Caco-2 (cell line): ENCODE measurements around the gene PNMA1. TPM values are rescaled to one million over a fixed set of nuclear protein-coding genes. Genes with fewer than 3 reads are reported as not detected.

Source experiments
- BruUV-seq: library from RNA; stranded (reverse); fragments of 400-500 nt; replicated peaks from 2 replicates; lab custom pipeline; 2021; lab: Mats Ljungman, UMichigan
- CTCF ChIA-PET: fragments of 300-600 bp; sonication (Branson Sonifier 250); formaldehyde crosslinking; loops from one replicate; lab custom pipeline; 2022; ENCODE audit warnings: antibody characterized with exemption; lab: Charles Lee
- POLR2A ChIA-PET: fragments of 300-600 bp; sonication (Branson Sonifier 250); formaldehyde crosslinking; loops from one replicate; lab custom pipeline; 2022; ENCODE audit warnings: antibody characterized with exemption; lab: Charles Lee
- DNase-seq, 2 experiments: peaks; one replicate each; pipeline versions ENCODE4 v3.0.0 to v3.0.0-alpha.2; 2020 to 2022
- H3K27me3 ChIP-seq: replicated peaks from 2 replicates; pipeline ENCODE4 v1.6.0; 2011; ENCODE audit warnings: low read length; ENCODE audit not compliant: control insufficient read depth, insufficient read depth
- H3K36me3 ChIP-seq: 2 replicates; pipeline ENCODE4 v1.5.1; 2011; ENCODE audit warnings: low read length; ENCODE audit not compliant: control insufficient read depth, insufficient read depth
- H3K4me1 ChIP-seq: fragments of 250-450 bp; sonication (Bioruptor Pico); 2 replicates; pipeline ENCODE4 v1.5.1; 2020; ENCODE audit warnings: mild to moderate bottlenecking
- H3K4me3 ChIP-seq: 2 replicates; pipeline ENCODE4 v1.5.1; 2011; ENCODE audit warnings: low read depth, mild to moderate bottlenecking, control low read depth, low read length
- H3K9me3 ChIP-seq: fragments of 250-450 bp; sonication (Bioruptor Pico); 2 replicates; pipeline ENCODE4 v1.5.1; 2020; ENCODE audit warnings: mild to moderate bottlenecking, moderate library complexity
- H3K27ac Mint-ChIP-seq: one replicate; pipeline ENCODE4 v1.8.0; 2022; ENCODE audit warnings: mixed read lengths; ENCODE audit not compliant: unreplicated experiment
- H3K27me3 Mint-ChIP-seq: one replicate; pipeline ENCODE4 v1.8.0; 2022; ENCODE audit warnings: mixed read lengths; ENCODE audit not compliant: insufficient read depth, unreplicated experiment
- H3K36me3 Mint-ChIP-seq: one replicate; pipeline ENCODE4 v1.8.0; 2022; ENCODE audit warnings: mild to moderate bottlenecking, mixed read lengths; ENCODE audit not compliant: insufficient read depth, unreplicated experiment
- H3K4me1 Mint-ChIP-seq: one replicate; pipeline ENCODE4 v1.8.0; 2022; ENCODE audit warnings: low read depth, mixed read lengths; ENCODE audit not compliant: unreplicated experiment
- H3K4me3 Mint-ChIP-seq: one replicate; pipeline ENCODE4 v1.8.0; 2022; ENCODE audit warnings: mild to moderate bottlenecking, moderate library complexity, mixed read lengths; ENCODE audit not compliant: unreplicated experiment
- H3K9me3 Mint-ChIP-seq: one replicate; pipeline ENCODE4 v1.8.0; 2022; ENCODE audit warnings: mixed read lengths; ENCODE audit not compliant: unreplicated experiment
- CTCF ChIP-seq, 2 experiments: fragments of 200-600 bp in 1 of 2; IDR thresholded peaks; 1 replicate in 1 of 2; 2 replicates in 1 of 2; pipeline versions ENCODE4 v1.5.1 to v1.8.0; 2011 to 2022; ENCODE audit warnings: antibody characterized with exemption in 1 of 2, control low read depth in 1 of 2, inconsistent platforms in 1 of 2, low read depth in 1 of 2, low read length in 1 of 2, mild to moderate bottlenecking in 1 of 2, moderate library complexity in 1 of 2; ENCODE audit not compliant: insufficient read depth in 1 of 2, severe bottlenecking in 1 of 2, unreplicated experiment in 1 of 2
- intact Hi-C: fragments of 100-400 bp; cut with micrococcal nuclease; formaldehyde crosslinking; loops from one replicate; pipeline ENCODE4 v1.10.0; 2022; ENCODE audit not compliant: unreplicated experiment
- total RNA-seq: library from RNA; stranded (reverse); gene quantifications from 2 replicates; pipeline ENCODE4 v1.2.3, GENCODE V29; 2022

Gene PNMA1
- total RNA-seq, 1 experiment from 2014 or later: 38.8 TPM

GRCh38 chr14:73726025-73726961 is 12.1 kb upstream of the PNMA1 start:
- CTCF ChIA-PET: interaction anchor here (1.0 kb wide), 1 partner anchor 218 kb away, joined by 3 read pairs; no protein-coding TSS in a partner anchor
- TF ChIP-seq CTCF (IDR thresholded peaks at IDR 0.05; ENCODE audit: insufficient read depth in 1 of 2, low read depth in 1 of 2, low read length in 1 of 2, severe bottlenecking in 1 of 2, unreplicated experiment in 1 of 2): no peak
- no peaks in the 10 kb centered on the region for H3K9me3 ChIP-seq
- Mint-ChIP-seq H3K27me3 (no peaks in the 10 kb centered on the region), H3K4me1 (peaks cover 5% of the 10 kb centered on the region), H3K27ac (no peak overlapping the region), H3K4me3 (no peak overlapping the region), H3K9me3 (no peaks in the 10 kb centered on the region), H3K36me3 (peaks cover 84% of the 10 kb centered on the region)
- BruUV-seq: no TSS peak
- intact Hi-C loops: no loop called here
- H3K4me1 ChIP-seq: peaks cover 21% of the 10 kb centered on the region
- no peak overlapping the region for H3K4me3 ChIP-seq
- POLR2A ChIA-PET: interaction anchor here (0.6 kb wide), 1 partner anchor 156 kb away, joined by 7 read pairs; no protein-coding TSS in a partner anchor
- H3K27me3 ChIP-seq: no peaks in the 10 kb centered on the region
- no peak for DNase-seq
- peaks cover 13% of the 10 kb centered on the region for H3K36me3 ChIP-seq

GRCh38 chr14:73725116-73726024 is 11.2 kb upstream of the PNMA1 start:
- ChIA-PET POLR2A (no interaction called here), CTCF (no interaction called here)
- no peaks in the 10 kb centered on the region for H3K27me3 ChIP-seq
- H3K4me1 ChIP-seq: peaks cover 19% of the 10 kb centered on the region
- Mint-ChIP-seq H3K27ac (no peak overlapping the region), H3K36me3 (peaks cover 81% of the 10 kb centered on the region), H3K9me3 (no peaks in the 10 kb centered on the region), H3K4me3 (no peak overlapping the region), H3K4me1 (peaks cover 5% of the 10 kb centered on the region), H3K27me3 (no peaks in the 10 kb centered on the region)
- H3K36me3 ChIP-seq: peaks cover 15% of the 10 kb centered on the region
- no TSS peak for BruUV-seq
- TF ChIP-seq CTCF (IDR thresholded peaks at IDR 0.05; ENCODE audit: insufficient read depth in 1 of 2, low read depth in 1 of 2, low read length in 1 of 2, severe bottlenecking in 1 of 2, unreplicated experiment in 1 of 2): no peak
- intact Hi-C loops: no loop called here
- no peak for DNase-seq
- no peaks in the 10 kb centered on the region for H3K9me3 ChIP-seq
- no peak overlapping the region for H3K4me3 ChIP-seq

GRCh38 chr14:73724696-73725095 is 10.5 kb upstream of the PNMA1 start:
- Histone ChIP-seq H3K4me1 (peaks cover 12% of the 10 kb centered on the region), H3K36me3 (peaks cover 15% of the 10 kb centered on the region)

More at GRCh38 chr14:73724696-73725095, 10.5 kb upstream of the PNMA1 start:
- no peak overlapping the region for H3K4me3 ChIP-seq
- Mint-ChIP-seq H3K4me3 (no peak overlapping the region), H3K36me3 (peaks cover 79% of the 10 kb centered on the region), H3K27ac (no peak overlapping the region), H3K27me3 (no peaks in the 10 kb centered on the region), H3K9me3 (no peaks in the 10 kb centered on the region), H3K4me1 (peaks cover 5% of the 10 kb centered on the region)
- no peak for TF ChIP-seq CTCF (IDR thresholded peaks at IDR 0.05; ENCODE audit: insufficient read depth in 1 of 2, low read depth in 1 of 2, low read length in 1 of 2, severe bottlenecking in 1 of 2, unreplicated experiment in 1 of 2)
- no peaks in the 10 kb centered on the region for H3K27me3 ChIP-seq
- POLR2A ChIA-PET: no interaction called here
- no TSS peak for BruUV-seq
- CTCF ChIA-PET: no interaction called here
- no peak for DNase-seq
- H3K9me3 ChIP-seq: no peaks in the 10 kb centered on the region
- intact Hi-C loops: no loop called here
